Natural killer cell (primary cell): Measurements from ENCODE around the gene HEPACAM. TPM values are rescaled to one million over a fixed set of nuclear protein-coding genes. Genes with fewer than 3 reads are reported as not detected.

Experiments used
- ATAC-seq, 3 donors: fragments of 150-1000 bp in 2 of 3; fragments of 200-7000 bp in 1 of 3; cut with Tn5 transposase; 1 replicate in 1 of 3; 2 replicates in 2 of 3; pipeline ENCODE4 v1.10.0; 2021; ENCODE audit warnings: mild to moderate bottlenecking in 2 of 3, moderate library complexity in 2 of 3
- DNase-seq, 2 donors: peaks; one replicate each; pipeline versions ENCODE4 v3.0.0 to v3.0.0-alpha.2; 2013 to 2021; ENCODE audit warnings: mixed read lengths in 1 of 2
- H3K27ac ChIP-seq: one replicate; pipeline ENCODE4 v1.5.1; 2013; ENCODE audit warnings: mild to moderate bottlenecking, low read length
- H3K27me3 ChIP-seq: one replicate; pipeline ENCODE4 v1.6.1; 2013; ENCODE audit warnings: low read length; ENCODE audit not compliant: control insufficient read depth, insufficient read depth
- H3K36me3 ChIP-seq: one replicate; pipeline ENCODE4 v1.6.1; 2013; ENCODE audit warnings: low read length; ENCODE audit not compliant: control insufficient read depth, insufficient read depth
- H3K4me1 ChIP-seq: one replicate; pipeline ENCODE4 v1.6.1; 2013; ENCODE audit warnings: low read length; ENCODE audit not compliant: control insufficient read depth, insufficient read depth
- H3K4me3 ChIP-seq: one replicate; pipeline ENCODE4 v1.5.1; 2013; ENCODE audit warnings: low read length
- H3K9me3 ChIP-seq: one replicate; pipeline ENCODE4 v1.6.1; 2013; ENCODE audit warnings: low read length; ENCODE audit not compliant: control insufficient read depth, insufficient read depth
- H3K27ac Mint-ChIP-seq, 2 donors: one replicate each; pipeline ENCODE4 v1.8.0; 2022; ENCODE audit warnings: mild to moderate bottlenecking in 2 of 2, mixed read lengths in 2 of 2, moderate library complexity in 1 of 2
- H3K27me3 Mint-ChIP-seq, 2 donors: one replicate each; pipeline ENCODE4 v1.8.0; 2022; ENCODE audit warnings: low read depth in 2 of 2, mixed read lengths in 2 of 2
- H3K36me3 Mint-ChIP-seq: one replicate; pipeline ENCODE4 v1.8.0; 2022; ENCODE audit warnings: mixed read lengths
- H3K4me1 Mint-ChIP-seq, 2 donors: one replicate each; pipeline ENCODE4 v1.8.0; 2022; ENCODE audit warnings: mixed read lengths in 2 of 2
- H3K4me3 Mint-ChIP-seq: one replicate; pipeline ENCODE4 v1.8.0; 2022; ENCODE audit warnings: mild to moderate bottlenecking, moderate library complexity, mixed read lengths
- H3K9me3 Mint-ChIP-seq, 2 donors: one replicate each; pipeline ENCODE4 v1.8.0; 2022; ENCODE audit warnings: mixed read lengths in 2 of 2
- CTCF ChIP-seq: fragments of 200-600 bp; IDR thresholded peaks from one replicate; pipeline ENCODE4 v1.8.0; 2022; ENCODE audit warnings: antibody characterized with exemption
- WGBS: methylation state at CpG from one replicate; pipeline ENCODE4 v1.1.7; 2013; ENCODE audit warnings: missing lambda C conversion rate; ENCODE audit not compliant: insufficient coverage; 5-methylcytosine and 5-hydroxymethylcytosine counted together
- intact Hi-C: fragments of 100-400 bp; cut with micrococcal nuclease; formaldehyde crosslinking; loops from one replicate; pipeline ENCODE4 v1.14.2; 2022
- total RNA-seq, 4 donors: library from RNA; stranded (reverse); fragments of 120-200 nt in 1 of 4; gene quantifications; one replicate each; pipeline versions ENCODE4 v1.2.3 to v1.2.4, GENCODE V29; 2013 to 2022

The HEPACAM gene
- total RNA-seq, 3 donors from 2014 or later (not counting 1 experiment from before 2014, with no cell fraction given), result not detected

GRCh38 chr11:124878759-124879492 is 56.9 kb downstream of the HEPACAM start:
- peak overlapping the region; percentile 61 for H3K4me3 Mint-ChIP-seq
- Histone ChIP-seq H3K27ac (no peak overlapping the region), H3K36me3 (no peaks in the 10 kb centered on the region), H3K9me3 (no peaks in the 10 kb centered on the region), H3K4me1 (peaks cover 19% of the 10 kb centered on the region), H3K27me3 (peaks cover 3% of the 10 kb centered on the region), H3K4me3 (no peak overlapping the region)
- H3K27me3 Mint-ChIP-seq, result peaks cover 3 to 9% of the 10 kb centered on the region in 2 donors
- WGBS, result 94% methylated on average over 10 of the region's 11 CpGs
- DNase-seq, result no peak
- no peak for TF ChIP-seq CTCF
- peaks cover 16 to 54% of the 10 kb centered on the region in 2 donors for H3K4me1 Mint-ChIP-seq
- no peak overlapping the region for H3K27ac Mint-ChIP-seq
- H3K9me3 Mint-ChIP-seq, result no peaks in the 10 kb centered on the region
- no peak for ATAC-seq
- H3K36me3 Mint-ChIP-seq, result no peaks in the 10 kb centered on the region
- intact Hi-C loops, result loop anchor here (5.0 kb wide), 1 partner anchor 73 kb away; the partner anchor contains the start of gene CCDC15

DNA sequence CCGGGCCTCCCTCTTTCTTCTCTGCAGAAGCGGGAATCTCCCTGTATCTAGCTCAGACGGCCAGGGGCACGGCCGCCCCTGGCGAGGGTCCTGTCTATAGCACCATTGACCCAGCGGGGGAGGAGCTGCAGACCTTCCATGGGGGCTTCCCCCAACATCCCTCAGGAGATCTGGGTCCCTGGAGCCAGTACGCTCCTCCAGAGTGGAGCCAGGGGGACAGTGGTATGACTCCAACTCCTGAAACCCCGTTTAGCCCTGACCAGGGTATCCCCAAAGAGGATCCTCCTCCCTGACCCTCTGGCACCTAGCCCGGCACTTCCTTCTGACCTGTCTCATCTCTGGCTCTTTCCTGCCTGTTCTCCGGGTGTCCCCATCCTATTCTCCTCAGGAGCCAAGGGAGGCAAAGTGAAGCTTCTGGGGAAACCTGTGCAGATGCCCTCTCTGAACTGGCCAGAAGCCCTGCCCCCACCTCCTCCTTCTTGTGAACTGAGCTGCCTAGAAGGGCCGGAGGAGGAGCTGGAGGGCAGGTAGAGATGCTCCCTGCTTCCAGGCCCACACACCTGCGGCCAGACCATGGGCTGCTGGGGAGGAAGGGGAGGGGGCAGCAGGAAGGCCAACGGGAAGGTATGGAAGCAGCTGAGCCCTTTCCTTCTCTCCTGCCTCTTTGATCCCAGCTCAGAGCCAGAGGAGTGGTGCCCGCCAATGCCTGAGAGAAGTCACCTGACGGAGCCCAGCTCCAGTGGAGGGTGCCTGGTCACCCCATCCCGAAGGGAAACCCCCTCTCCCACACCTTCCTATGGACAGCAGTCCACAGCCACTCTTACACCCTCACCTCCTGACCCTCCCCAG is 57.7 kb downstream of the HEPACAM start:
- DNase-seq, result no peak
- Histone ChIP-seq H3K4me1 (peaks cover 19% of the 10 kb centered on the region), H3K27me3 (peaks cover 3% of the 10 kb centered on the region), H3K27ac (no peak overlapping the region), H3K4me3 (no peak overlapping the region), H3K36me3 (no peaks in the 10 kb centered on the region), H3K9me3 (no peaks in the 10 kb centered on the region)
- no peaks in the 10 kb centered on the region for H3K9me3 Mint-ChIP-seq
- peak overlapping the region; percentile 53 to 92 for H3K27ac Mint-ChIP-seq
- peaks cover 11 to 16% of the 10 kb centered on the region in 2 donors for H3K27me3 Mint-ChIP-seq
- TF ChIP-seq CTCF, result no peak
- peak overlapping the region; percentile 90 for H3K4me3 Mint-ChIP-seq
- H3K36me3 Mint-ChIP-seq, result no peaks in the 10 kb centered on the region
- intact Hi-C loops, result loop anchor here (2.0 to 5.0 kb wide), 2 partner anchors 43 to 74 kb away; partner anchors contain the start of gene CCDC15
- peaks cover 16 to 54% of the 10 kb centered on the region in 2 donors for H3K4me1 Mint-ChIP-seq
- no peak for ATAC-seq
- WGBS, result 85% methylated on average over 16 of the region's 17 CpGs

GRCh38 chr11:124877631-124877909 is 58.3 kb downstream of the HEPACAM start:
- H3K4me3 ChIP-seq, result no peak overlapping the region
- 50% methylated on average over 6 of the region's 10 CpGs for WGBS
- peaks cover 19% of the 10 kb centered on the region for H3K4me1 ChIP-seq
- H3K36me3 ChIP-seq, result no peaks in the 10 kb centered on the region
- ATAC-seq (no peak), DNase-seq (no peak)
- Mint-ChIP-seq H3K27ac (peak overlapping the region; percentile 53 to 92), H3K4me1 (peaks cover 16 to 54% of the 10 kb centered on the region in 2 donors), H3K27me3 (peaks cover 13 to 22% of the 10 kb centered on the region in 2 donors), H3K36me3 (no peaks in the 10 kb centered on the region), H3K9me3 (no peaks in the 10 kb centered on the region), H3K4me3 (peak overlapping the region; percentile 90)
- peaks cover 3% of the 10 kb centered on the region for H3K27me3 ChIP-seq
- H3K27ac ChIP-seq, result no peak overlapping the region
- TF ChIP-seq CTCF, result no peak
- intact Hi-C loops, result loop anchor here (2.0 to 5.0 kb wide), 2 partner anchors 43 to 75 kb away; partner anchors contain the start of gene CCDC15
- no peaks in the 10 kb centered on the region for H3K9me3 ChIP-seq
